ENCODE results near the gene TMEM8B.

DNA sequence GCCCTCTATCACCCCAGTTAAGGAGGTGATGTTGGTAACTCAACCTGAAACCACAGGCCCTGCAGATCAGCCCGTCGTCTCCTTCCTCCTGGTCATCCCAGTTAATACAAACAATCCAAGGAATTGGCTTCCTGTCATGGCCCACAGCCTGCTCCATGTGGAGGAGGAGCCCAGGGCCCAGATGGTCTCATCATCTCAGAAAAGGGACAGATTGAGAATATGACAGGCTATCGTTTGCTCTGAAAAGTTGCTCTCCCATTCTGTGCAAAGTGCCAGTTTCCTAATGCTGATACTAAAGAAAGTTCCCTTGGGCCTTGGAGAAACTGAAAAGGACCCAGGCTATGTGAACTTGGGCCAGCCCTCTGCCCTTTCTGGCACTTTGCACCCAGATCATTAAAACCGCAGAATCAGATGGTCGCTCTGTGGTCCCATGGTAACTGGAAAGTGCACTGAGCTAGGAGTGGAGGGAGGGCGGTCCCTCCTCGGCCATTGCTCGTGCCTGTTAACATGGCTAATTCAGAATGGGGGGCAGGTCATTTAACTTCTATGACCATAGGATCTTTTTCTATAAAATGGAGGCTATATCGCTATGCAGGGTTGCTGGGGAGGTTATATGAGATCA lies 79.6 kb downstream of the TMEM8B start:
- TF ChIP-seq, protein P1, sequence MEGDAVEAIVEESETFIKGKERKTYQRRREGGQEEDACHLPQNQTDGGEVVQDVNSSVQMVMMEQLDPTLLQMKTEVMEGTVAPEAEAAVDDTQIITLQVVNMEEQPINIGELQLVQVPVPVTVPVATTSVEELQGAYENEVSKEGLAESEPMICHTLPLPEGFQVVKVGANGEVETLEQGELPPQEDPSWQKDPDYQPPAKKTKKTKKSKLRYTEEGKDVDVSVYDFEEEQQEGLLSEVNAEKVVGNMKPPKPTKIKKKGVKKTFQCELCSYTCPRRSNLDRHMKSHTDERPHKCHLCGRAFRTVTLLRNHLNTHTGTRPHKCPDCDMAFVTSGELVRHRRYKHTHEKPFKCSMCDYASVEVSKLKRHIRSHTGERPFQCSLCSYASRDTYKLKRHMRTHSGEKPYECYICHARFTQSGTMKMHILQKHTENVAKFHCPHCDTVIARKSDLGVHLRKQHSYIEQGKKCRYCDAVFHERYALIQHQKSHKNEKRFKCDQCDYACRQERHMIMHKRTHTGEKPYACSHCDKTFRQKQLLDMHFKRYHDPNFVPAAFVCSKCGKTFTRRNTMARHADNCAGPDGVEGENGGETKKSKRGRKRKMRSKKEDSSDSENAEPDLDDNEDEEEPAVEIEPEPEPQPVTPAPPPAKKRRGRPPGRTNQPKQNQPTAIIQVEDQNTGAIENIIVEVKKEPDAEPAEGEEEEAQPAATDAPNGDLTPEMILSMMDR (conservative IDR thresholded peaks at IDR 0.05; ENCODE audit: low read length) = no peak
- TF ChIP-seq EZH2phosphoT487 (IDR thresholded peaks at IDR 0.05; ENCODE audit: borderline replicate concordance) = no peak

Data from Loucy (cell line).